GM18511 (cell line): ENCODE data around the gene ZFP1.

Experiments
- ATAC-seq: cut with Tn5 transposase; IDR thresholded peaks from one replicate; pipeline ENCODE4 v1.9.1; 2021; ENCODE audit warnings: mild to moderate bottlenecking, moderate library complexity; ENCODE audit not compliant: unreplicated experiment

ZFP1 gene

GRCh38 chr16:75147968-75148310, 385 bp upstream of the ZFP1 start:
- ATAC-seq, result no peak

- no peak for ATAC-seq
Measured at GRCh38 chr16:75151798-75152197, 3.5 kb downstream of the ZFP1 start.

- no peak for ATAC-seq
Measured at GRCh38 chr16:75152635-75153034, 4.3 kb downstream of the ZFP1 start.

- no peak for ATAC-seq
Measured at GRCh38 chr16:75160386-75160785, 12.1 kb downstream of the ZFP1 start.

- ATAC-seq, result no peak
Measured at GRCh38 chr16:75169899-75170405, 21.6 kb downstream of the ZFP1 start.

GRCh38 chr16:75172578-75172977, 24.3 kb downstream of the ZFP1 start:
- no peak for ATAC-seq

GRCh38 chr16:75175074-75175473, 26.8 kb downstream of the ZFP1 start:
- ATAC-seq, result no peak

- no peak for ATAC-seq
Measured at GRCh38 chr16:75176926-75177325, 28.6 kb downstream of the ZFP1 start.

- ATAC-seq, result no peak
Measured at GRCh38 chr16:75179208-75179607, 30.9 kb downstream of the ZFP1 start.

- ATAC-seq, result no peak
Measured at GRCh38 chr16:75181630-75182029, 33.3 kb downstream of the ZFP1 start.

GRCh38 chr16:75188832-75189477, 40.6 kb downstream of the ZFP1 start:
- ATAC-seq, result no peak

GRCh38 chr16:75189638-75190245, 41.4 kb downstream of the ZFP1 start:
- no peak for ATAC-seq

GRCh38 chr16:75192606-75193264, 44.4 kb downstream of the ZFP1 start:
- no peak for ATAC-seq

- ATAC-seq, result no peak
Measured at GRCh38 chr16:75193265-75193650, 44.9 kb downstream of the ZFP1 start.

- ATAC-seq, result no peak
Measured at GRCh38 chr16:75193730-75194444, 45.6 kb downstream of the ZFP1 start.

- ATAC-seq, result no peak
Measured at GRCh38 chr16:75195811-75196790, 47.8 kb downstream of the ZFP1 start.

GRCh38 chr16:75196836-75197235, 48.5 kb downstream of the ZFP1 start:
- no peak for ATAC-seq

- ATAC-seq, result no peak
Measured at GRCh38 chr16:75197522-75198134, 49.3 kb downstream of the ZFP1 start.

GRCh38 chr16:75198135-75198600, 49.8 kb downstream of the ZFP1 start:
- ATAC-seq, result no peak

GRCh38 chr16:75202069-75202590, 53.8 kb downstream of the ZFP1 start:
- ATAC-seq, result no peak
